Measurements from ENCODE around the gene C1orf21.

DNA sequence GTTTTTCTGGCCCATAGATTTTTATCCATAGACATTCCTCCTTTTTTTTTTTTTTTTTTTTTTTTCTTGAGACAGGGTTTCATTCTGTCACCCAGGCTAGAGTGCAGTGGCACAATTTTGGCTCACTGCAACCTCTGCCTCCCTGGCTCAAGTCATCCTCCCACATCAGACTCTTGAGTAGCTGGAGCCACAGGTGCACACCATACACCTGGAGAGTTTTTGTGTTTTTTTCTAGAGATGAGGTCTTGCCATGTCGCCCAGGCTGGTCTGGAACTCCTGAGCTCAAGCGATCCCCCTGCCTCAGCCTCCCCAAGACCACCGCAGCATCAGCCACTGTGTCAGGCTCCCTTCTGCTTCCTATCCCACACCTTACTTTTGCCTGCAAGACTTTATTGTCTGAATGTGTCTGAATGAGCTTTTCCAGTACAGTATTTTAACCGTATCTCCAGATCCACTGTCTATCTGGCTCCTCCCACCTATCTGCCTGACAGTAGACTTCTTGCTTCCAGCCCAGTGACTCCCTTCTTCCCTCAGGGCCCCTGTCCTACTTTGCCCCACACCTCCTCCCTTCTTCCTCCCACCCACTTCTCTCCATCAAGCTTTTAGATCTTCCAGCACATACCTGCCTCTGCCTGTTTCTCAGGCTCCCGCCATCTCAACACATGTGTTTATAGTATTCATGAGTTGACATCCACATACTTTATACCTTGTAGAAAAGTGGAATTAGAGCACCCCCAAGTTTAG is 6.1 kb downstream of the C1orf21 start:
- TF ChIP-seq EZH2 (IDR thresholded peaks at IDR 0.05) = no peak
- TF ChIP-seq POLR2AphosphoS5 (IDR thresholded peaks at IDR 0.05; ENCODE audit: borderline replicate concordance, low read depth, low read length) = no peak
- no peak for TF ChIP-seq FOXP2 (optimal IDR thresholded peaks at IDR 0.05; ENCODE audit: control extremely low read depth, extremely low read length, insufficient read depth)
